ENCODE measurements around the gene GNAT2. TPM values are rescaled to one million over a fixed set of nuclear protein-coding genes. Genes with fewer than 3 reads are reported as not detected.

The GNAT2 gene
- total RNA-seq, 1 experiment from 2014 or later, result not detected

- TF ChIP-seq CTCF (IDR thresholded peaks at IDR 0.05) (peak; percentile 76; the same call in 1 of the 2 replicates), ETV6 (CRISPR knock-in tag; IDR thresholded peaks at IDR 0.05) (0 out of 2 replicates have a peak, but pooled peaks have one; percentile 32), GABPB1 (CRISPR knock-in tag; IDR thresholded peaks at IDR 0.05) (0 out of 2 replicates have a peak, but pooled peaks have one; percentile 44), NFYB (CRISPR knock-in tag; conservative IDR thresholded peaks at IDR 0.05; ENCODE audit: low read depth) (no peak)
Observed at GRCh38 chr1:109643385-109644230, 24.2 kb upstream of the GNAT2 start (continued).

- no peak overlapping the region for H3K27ac Mint-ChIP-seq
- CTCF ChIA-PET, result interaction anchor here (0.6 to 6.8 kb wide), 11 partner anchors 9 to 342 kb away, joined by 3 to 188 read pairs (median 5); partner anchors contain the start of genes AHCYL1, GNAI3, GSTM2 and GSTM4
- TF ChIP-seq ZNF425 (CRISPR knock-in tag; conservative IDR thresholded peaks at IDR 0.05) (no peak), FOXK1 (CRISPR knock-in tag; IDR thresholded peaks at IDR 0.05) (no peak), ZNF138 (CRISPR knock-in tag; conservative IDR thresholded peaks at IDR 0.05) (no peak), TEAD1 (CRISPR knock-in tag; IDR thresholded peaks at IDR 0.05) (no peak), ETV6 (CRISPR knock-in tag; IDR thresholded peaks at IDR 0.05) (no peak), ZNF416 (CRISPR knock-in tag; IDR thresholded peaks at IDR 0.05) (no peak)
- peaks cover 7% of the 10 kb centered on the region for H3K4me1 Mint-ChIP-seq
- peaks cover 5% of the 10 kb centered on the region; the same call in 1 of the 2 replicates for H3K27me3 Mint-ChIP-seq (ENCODE audit: low read depth)
- POLR2A ChIA-PET, result interaction anchor here (1.5 kb wide), 1 partner anchor 22 kb away, joined by 3 read pairs; no protein-coding TSS in a partner anchor
- no peak overlapping the region for H3K4me3 Mint-ChIP-seq
- DNase-seq (ENCODE audit: low spot score), result no peak
- H3K9me3 Mint-ChIP-seq, result no peaks in the 10 kb centered on the region
- no peaks in the 10 kb centered on the region for H3K36me3 Mint-ChIP-seq
- no peak for ATAC-seq
Observed at GRCh38 chr1:109642626-109643025, 23.2 kb upstream of the GNAT2 start.

GRCh38 chr1:109641861-109642260 is 22.4 kb upstream of the GNAT2 start:
- ChIA-PET CTCF (interaction anchor here (2.8 to 6.8 kb wide), 8 partner anchors 9 to 343 kb away, joined by 15 to 188 read pairs (median 72); partner anchors contain the start of genes AHCYL1, AMPD2 and GNAT2), POLR2A (no interaction called here)
- no peak for TF ChIP-seq FOXP4 (CRISPR knock-in tag; IDR thresholded peaks at IDR 0.05)
- no peak for TF ChIP-seq USF1 (CRISPR knock-in tag; IDR thresholded peaks at IDR 0.05)
- no peak for TF ChIP-seq NR3C1 (CRISPR knock-in tag; conservative IDR thresholded peaks at IDR 0.05; ENCODE audit: low read depth)
- TF ChIP-seq JUN (CRISPR knock-in tag; IDR thresholded peaks at IDR 0.05), result no peak
- TF ChIP-seq ZBTB21 (CRISPR knock-in tag; IDR thresholded peaks at IDR 0.05; ENCODE audit: borderline replicate concordance), result no peak
- TF ChIP-seq GABPB1 (CRISPR knock-in tag; IDR thresholded peaks at IDR 0.05), result no peak
- TF ChIP-seq EMX1 (CRISPR knock-in tag; IDR thresholded peaks at IDR 0.05), result no peak
- no peak for TF ChIP-seq PREB (CRISPR knock-in tag; IDR thresholded peaks at IDR 0.05; ENCODE audit: borderline replicate concordance)
- peaks cover 7% of the 10 kb centered on the region for H3K4me1 Mint-ChIP-seq
- H3K27me3 Mint-ChIP-seq (ENCODE audit: low read depth), result peaks cover 5% of the 10 kb centered on the region; the same call in 1 of the 2 replicates
- H3K36me3 Mint-ChIP-seq, result no peaks in the 10 kb centered on the region
- no peaks in the 10 kb centered on the region for H3K9me3 Mint-ChIP-seq
- no peak overlapping the region for H3K27ac Mint-ChIP-seq
- DNase-seq (ENCODE audit: low spot score), result no peak
- no peak for ATAC-seq
- H3K4me3 Mint-ChIP-seq, result no peak overlapping the region

Measured in WTC11 (cell line).